ENCODE data around the gene SRSF7. TPM values are rescaled to one million over a fixed set of nuclear protein-coding genes. Genes with fewer than 3 reads are reported as not detected.
"Not testable (repeated sequence)": the region's sequence is repeated elsewhere in the genome, so short reads cannot be mapped to it uniquely, and the experiment has no call there.

The SRSF7 gene
- total RNA-seq, 1 donor from 2014 or later, result 67.6 TPM

DNA sequence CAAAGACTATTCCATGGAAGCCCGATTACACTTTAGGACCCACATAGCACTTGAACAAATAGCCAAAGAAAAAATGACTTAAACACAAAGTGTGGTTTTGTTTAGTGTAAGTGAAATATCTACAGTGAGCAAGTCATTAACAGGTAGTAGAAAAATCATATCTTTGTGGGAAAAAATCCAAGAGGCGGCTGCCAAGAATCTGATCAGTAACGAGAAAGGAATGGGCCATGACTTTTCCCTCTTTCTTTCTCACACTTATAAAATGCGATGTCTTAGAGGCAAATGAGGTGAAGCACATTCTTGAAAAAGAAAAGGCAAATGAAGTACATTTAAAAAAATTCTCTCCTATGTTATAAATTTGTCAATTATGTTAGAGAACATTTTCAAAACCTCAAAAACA is 14.0 kb upstream of the SRSF7 start:
- no peak for TF ChIP-seq CTCF (IDR thresholded peaks at IDR 0.05; ENCODE audit: insufficient read depth, low read length, poor library complexity, severe bottlenecking)
- no peak for DNase-seq (ENCODE audit: low read depth)
- H3K27me3 ChIP-seq (ENCODE audit: control insufficient read depth, insufficient read depth, low read length), result no peaks in the 10 kb centered on the region
- H3K36me3 ChIP-seq (ENCODE audit: control insufficient read depth, insufficient read depth, low read length), result no peaks in the 10 kb centered on the region
- no peak overlapping the region for H3K4me3 ChIP-seq (ENCODE audit: low read depth, low read length)

DNA sequence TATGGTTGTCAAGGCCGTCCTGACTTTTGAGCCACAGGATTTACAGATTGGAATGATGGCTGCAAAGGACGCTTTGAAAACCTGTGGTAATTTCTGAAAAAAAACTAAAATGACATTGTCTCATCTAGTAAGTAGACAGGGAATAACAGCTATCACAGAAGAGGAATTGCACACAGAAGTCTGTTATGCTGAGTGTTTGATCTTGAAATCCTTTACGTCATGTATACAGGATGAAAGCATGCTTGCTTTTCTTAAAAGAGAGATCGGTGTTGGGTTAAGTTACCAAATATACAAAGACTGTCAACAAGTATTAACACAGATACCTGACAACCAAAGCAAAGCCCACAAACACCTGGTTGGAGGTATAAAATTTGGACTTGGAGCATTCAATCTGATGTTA is 12.6 kb upstream of the SRSF7 start:
- no peak for DNase-seq (ENCODE audit: low read depth)
- Histone ChIP-seq H3K4me3 (ENCODE audit: low read depth, low read length) (no peak overlapping the region), H3K27me3 (ENCODE audit: control insufficient read depth, insufficient read depth, low read length) (no peaks in the 10 kb centered on the region), H3K36me3 (ENCODE audit: control insufficient read depth, insufficient read depth, low read length) (no peaks in the 10 kb centered on the region)
- TF ChIP-seq CTCF (IDR thresholded peaks at IDR 0.05; ENCODE audit: insufficient read depth, low read length, poor library complexity, severe bottlenecking), result no peak

DNA sequence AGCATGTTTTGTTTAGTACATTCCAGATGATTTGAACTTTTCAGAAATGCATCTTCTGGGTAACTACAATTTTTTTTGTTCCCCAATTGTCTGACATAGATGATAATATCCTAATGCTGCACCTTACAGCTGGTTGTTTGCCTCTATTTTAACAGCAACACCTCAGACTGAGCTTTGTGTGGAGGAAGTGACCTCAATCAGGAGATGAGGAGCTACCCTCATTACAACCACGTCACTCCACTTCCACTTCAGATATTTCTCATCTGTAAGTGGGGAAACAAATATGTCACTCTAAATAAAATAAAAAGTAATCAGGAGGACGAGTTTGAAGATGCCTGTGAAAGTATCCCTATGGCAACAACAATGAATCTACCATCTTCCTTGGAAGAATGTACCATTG is 12.1 kb upstream of the SRSF7 start:
- DNase-seq (ENCODE audit: low read depth), result no peak
- H3K4me3 ChIP-seq (ENCODE audit: low read depth, low read length), result no peak overlapping the region
- H3K36me3 ChIP-seq (ENCODE audit: control insufficient read depth, insufficient read depth, low read length), result no peaks in the 10 kb centered on the region
- TF ChIP-seq CTCF (IDR thresholded peaks at IDR 0.05; ENCODE audit: insufficient read depth, low read length, poor library complexity, severe bottlenecking), result no peak
- H3K27me3 ChIP-seq (ENCODE audit: control insufficient read depth, insufficient read depth, low read length), result no peaks in the 10 kb centered on the region

DNA sequence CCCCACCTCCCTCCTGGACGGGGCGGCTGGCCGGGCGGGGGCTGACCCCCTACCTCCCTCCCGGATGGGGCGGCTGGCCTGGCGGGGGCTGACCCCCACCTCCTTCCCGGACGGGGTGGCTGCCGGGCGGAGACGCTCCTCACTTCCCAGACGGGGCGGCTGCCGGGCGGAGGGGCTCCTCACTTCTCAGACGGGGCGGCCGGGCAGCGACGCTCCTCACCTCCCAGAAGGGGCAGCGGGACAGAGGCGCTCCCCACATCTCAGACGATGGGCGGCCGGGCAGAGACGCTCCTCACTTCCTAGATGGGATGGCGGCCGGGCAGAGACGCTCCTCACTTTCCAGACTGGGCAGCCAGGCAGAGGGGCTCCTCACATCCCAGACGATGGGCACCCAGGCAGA is 4.7 kb upstream of the SRSF7 start:
- H3K4me3 ChIP-seq (ENCODE audit: low read depth, low read length); H3K36me3 ChIP-seq (ENCODE audit: control insufficient read depth, insufficient read depth, low read length); DNase-seq (ENCODE audit: low read depth); H3K27me3 ChIP-seq (ENCODE audit: control insufficient read depth, insufficient read depth, low read length): not testable (repeated sequence)

DNA sequence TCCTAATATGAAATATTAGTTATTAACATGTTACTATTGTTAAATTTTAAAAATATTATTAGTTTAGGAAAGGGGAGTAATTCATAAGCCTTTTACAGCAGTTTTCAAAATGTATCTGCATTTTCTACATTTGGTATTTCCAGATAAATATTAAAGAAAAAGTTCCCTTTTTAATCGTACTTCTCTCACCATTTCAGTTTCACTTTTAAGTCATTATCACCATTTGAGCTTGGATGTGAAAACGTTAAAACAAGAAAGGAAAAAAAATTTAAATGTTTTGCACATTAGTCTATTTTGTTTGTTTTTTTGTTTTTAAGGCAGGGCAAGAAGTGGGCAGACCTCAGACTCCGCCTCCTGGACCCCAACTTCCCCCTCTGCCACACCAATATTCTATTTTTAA is 3.3 kb upstream of the SRSF7 start:
- Histone ChIP-seq H3K36me3 (ENCODE audit: control insufficient read depth, insufficient read depth, low read length) (no peaks in the 10 kb centered on the region), H3K27me3 (ENCODE audit: control insufficient read depth, insufficient read depth, low read length) (no peaks in the 10 kb centered on the region), H3K4me3 (ENCODE audit: low read depth, low read length) (no peak overlapping the region)
- no peak for TF ChIP-seq CTCF (IDR thresholded peaks at IDR 0.05; ENCODE audit: insufficient read depth, low read length, poor library complexity, severe bottlenecking)
- DNase-seq (ENCODE audit: low read depth), result no peak

GRCh38 chr2:38754049-38754448 is 2.9 kb upstream of the SRSF7 start:
- no peaks in the 10 kb centered on the region for H3K27me3 ChIP-seq (ENCODE audit: control insufficient read depth, insufficient read depth, low read length)
- H3K4me3 ChIP-seq (ENCODE audit: low read depth, low read length), result no peak overlapping the region
- no peak for DNase-seq (ENCODE audit: low read depth)
- H3K36me3 ChIP-seq (ENCODE audit: control insufficient read depth, insufficient read depth, low read length), result no peaks in the 10 kb centered on the region
- TF ChIP-seq CTCF (IDR thresholded peaks at IDR 0.05; ENCODE audit: insufficient read depth, low read length, poor library complexity, severe bottlenecking), result no peak

Data from kidney epithelial cell (primary cell).